BE2C (cell line): ENCODE measurements around the gene TRIM15.
"Not testable (repeated sequence)": the region's sequence is repeated elsewhere in the genome, so short reads cannot be mapped to it uniquely, and the experiment has no call there.

Experiments
- DNase-seq: peaks from one replicate; pipeline ENCODE4 v3.0.0-alpha.2; 2020
- H3K27me3 ChIP-seq: fragments of 250-450 bp; sonication (Bioruptor Pico); 2 replicates; pipeline ENCODE4 v1.5.1; 2020; ENCODE audit warnings: mild to moderate bottlenecking
- H3K36me3 ChIP-seq: fragments of 250-450 bp; sonication (Bioruptor Pico); 2 replicates; pipeline ENCODE4 v1.5.1; 2020; ENCODE audit warnings: mild to moderate bottlenecking
- H3K4me1 ChIP-seq: fragments of 250-450 bp; sonication (Bioruptor Pico); 2 replicates; pipeline ENCODE4 v1.5.1; 2020
- H3K4me3 ChIP-seq: 2 replicates; pipeline ENCODE4 v1.5.1; 2011; ENCODE audit warnings: low read depth, low read length
- H3K9me3 ChIP-seq: fragments of 250-450 bp; sonication (Bioruptor Pico); 2 replicates; pipeline ENCODE4 v1.5.1; 2020
- TF ChIP-seq, protein P1 (sequence below): IDR thresholded peaks from 2 replicates; pipeline ENCODE4 v1.5.1; 2012; ENCODE audit warnings: mild to moderate bottlenecking, low read depth, low read length

Gene TRIM15

DNA sequence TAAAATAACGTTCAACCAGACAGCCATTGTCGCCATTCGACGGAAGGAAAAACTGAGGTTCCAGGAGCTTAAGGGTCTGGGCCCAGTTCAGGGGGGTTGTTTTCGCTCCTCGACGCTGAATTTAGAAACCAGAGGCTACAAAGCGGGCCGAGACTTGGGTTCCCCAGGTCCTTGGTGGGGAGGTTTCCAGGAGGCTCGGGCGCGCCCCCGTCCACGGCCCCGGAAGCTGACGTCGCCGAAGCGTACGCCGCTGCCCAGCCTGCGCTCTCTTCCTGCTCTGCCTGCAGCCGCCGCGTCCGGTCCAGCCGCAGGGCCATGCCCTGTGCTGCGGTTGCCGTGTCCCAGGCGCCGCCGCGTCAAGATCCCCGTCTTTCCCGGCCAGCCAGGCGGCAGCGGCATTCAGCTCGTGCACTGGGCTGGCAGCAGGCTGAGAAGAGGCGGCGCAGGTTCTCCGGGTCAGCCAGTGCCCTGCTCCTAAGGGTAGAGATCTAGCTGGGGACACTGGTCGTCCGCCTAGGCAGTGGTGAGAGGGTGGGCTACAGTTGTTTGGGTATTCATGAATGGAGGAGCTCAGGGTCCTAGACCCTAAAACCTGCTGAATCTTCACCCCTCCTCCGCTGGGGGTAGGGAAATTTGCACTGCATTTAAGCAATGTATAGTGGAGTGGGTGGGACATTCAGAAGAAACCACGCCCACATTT, 50.8 kb downstream of the TRIM15 start:
- Histone ChIP-seq H3K36me3 (no peaks in the 10 kb centered on the region), H3K4me3 (peak overlapping the region; percentile 89), H3K27me3 (no peaks in the 10 kb centered on the region), H3K9me3 (no peaks in the 10 kb centered on the region), H3K4me1 (no peaks in the 10 kb centered on the region; the same call in 1 of the 2 replicates)
- DNase-seq, result peak; percentile 75
- TF ChIP-seq, protein P1, sequence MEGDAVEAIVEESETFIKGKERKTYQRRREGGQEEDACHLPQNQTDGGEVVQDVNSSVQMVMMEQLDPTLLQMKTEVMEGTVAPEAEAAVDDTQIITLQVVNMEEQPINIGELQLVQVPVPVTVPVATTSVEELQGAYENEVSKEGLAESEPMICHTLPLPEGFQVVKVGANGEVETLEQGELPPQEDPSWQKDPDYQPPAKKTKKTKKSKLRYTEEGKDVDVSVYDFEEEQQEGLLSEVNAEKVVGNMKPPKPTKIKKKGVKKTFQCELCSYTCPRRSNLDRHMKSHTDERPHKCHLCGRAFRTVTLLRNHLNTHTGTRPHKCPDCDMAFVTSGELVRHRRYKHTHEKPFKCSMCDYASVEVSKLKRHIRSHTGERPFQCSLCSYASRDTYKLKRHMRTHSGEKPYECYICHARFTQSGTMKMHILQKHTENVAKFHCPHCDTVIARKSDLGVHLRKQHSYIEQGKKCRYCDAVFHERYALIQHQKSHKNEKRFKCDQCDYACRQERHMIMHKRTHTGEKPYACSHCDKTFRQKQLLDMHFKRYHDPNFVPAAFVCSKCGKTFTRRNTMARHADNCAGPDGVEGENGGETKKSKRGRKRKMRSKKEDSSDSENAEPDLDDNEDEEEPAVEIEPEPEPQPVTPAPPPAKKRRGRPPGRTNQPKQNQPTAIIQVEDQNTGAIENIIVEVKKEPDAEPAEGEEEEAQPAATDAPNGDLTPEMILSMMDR, result no peak

DNA sequence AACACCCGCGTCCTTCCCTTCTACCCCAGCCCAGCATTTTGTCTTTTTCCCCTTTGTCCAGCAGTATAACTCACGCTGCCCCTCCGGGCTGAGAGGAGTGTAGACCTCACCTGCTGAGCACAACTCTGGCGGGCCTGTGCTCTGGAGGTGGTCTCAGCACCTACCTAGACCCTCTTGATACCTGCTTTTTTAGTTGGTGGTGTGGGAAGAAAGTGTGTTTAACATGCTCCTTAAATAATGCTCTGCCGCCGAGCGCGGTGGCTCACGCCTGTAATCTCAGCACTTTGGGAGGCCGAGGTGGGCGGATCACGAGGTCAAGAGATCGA, 51.3 kb downstream of the TRIM15 start:
- Histone ChIP-seq H3K4me1 (no peaks in the 10 kb centered on the region; the same call in 1 of the 2 replicates), H3K27me3 (no peaks in the 10 kb centered on the region), H3K4me3 (peak overlapping the region; percentile 89), H3K9me3 (no peaks in the 10 kb centered on the region), H3K36me3 (no peaks in the 10 kb centered on the region)
- no peak for DNase-seq
- TF ChIP-seq, protein P1, result no peak

DNA sequence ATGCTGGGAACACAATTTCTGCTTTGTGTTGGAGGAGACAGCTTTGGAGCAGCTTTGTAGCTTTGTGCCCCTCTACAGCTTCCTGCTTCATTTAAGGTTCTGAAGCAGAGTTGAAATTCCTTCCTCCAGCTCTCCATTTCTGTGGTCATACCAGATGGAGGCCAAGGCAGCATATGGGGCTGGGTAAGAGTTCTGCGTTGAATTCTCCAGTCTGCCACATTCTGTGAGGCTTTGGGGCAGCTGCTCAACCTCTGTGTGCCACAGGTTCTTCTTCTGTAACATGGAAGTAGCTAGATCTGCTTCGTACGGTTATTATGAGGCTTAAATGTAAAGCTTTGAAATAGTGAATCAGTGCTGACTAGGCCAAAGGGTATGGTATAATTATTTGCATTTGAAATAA, 52.8 kb downstream of the TRIM15 start:
- no peak for DNase-seq
- Histone ChIP-seq H3K4me3 (no peak overlapping the region), H3K4me1 (no peaks in the 10 kb centered on the region; the same call in 1 of the 2 replicates), H3K27me3 (no peaks in the 10 kb centered on the region), H3K36me3 (no peaks in the 10 kb centered on the region), H3K9me3 (no peaks in the 10 kb centered on the region)
- TF ChIP-seq, protein P1, result no peak

DNA sequence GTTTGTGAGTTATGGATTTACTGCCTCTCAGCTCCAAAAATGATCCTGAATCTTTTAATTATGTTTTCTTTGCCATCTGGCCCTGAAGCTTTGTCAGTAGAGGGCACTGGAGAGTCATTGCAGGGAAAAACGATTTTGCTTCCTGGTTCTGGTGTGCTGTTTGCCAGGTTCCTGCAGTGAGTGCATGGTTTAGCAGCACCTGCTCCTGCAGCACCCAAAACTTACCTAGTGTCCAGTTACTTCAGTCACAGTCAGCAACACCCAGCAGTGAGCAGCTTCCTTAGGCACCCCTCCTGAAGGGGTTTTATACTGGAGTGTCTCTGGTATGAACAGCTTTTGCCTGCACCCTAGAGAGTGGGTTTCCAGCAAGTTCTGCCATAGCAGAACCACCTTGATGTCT, 55.9 kb downstream of the TRIM15 start:
- TF ChIP-seq, protein P1, result peak; percentile 96
- no peaks in the 10 kb centered on the region for H3K36me3 ChIP-seq
- no peaks in the 10 kb centered on the region for H3K4me1 ChIP-seq
- DNase-seq, result peak; percentile 58
- no peaks in the 10 kb centered on the region for H3K27me3 ChIP-seq
- H3K9me3 ChIP-seq, result no peaks in the 10 kb centered on the region
- H3K4me3 ChIP-seq, result no peak overlapping the region

DNA sequence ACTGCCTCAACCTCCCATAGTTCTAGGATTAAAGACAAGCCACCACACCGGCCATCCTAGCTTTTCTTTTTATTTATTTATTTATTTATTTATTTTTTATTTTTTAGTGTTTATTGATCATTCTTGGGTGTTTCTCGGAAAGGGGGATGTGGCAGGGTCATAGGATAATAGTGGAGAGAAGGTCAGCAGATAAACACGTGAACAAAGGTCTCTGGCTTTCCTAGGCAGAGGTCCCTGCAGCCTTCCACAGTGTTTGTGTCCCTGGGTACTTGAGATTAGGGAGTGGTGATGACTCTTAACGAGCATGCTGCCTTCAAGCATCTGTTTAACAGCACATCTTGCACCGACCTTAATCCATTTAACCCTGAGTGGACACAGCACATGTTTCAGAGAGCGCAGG, 58.0 kb downstream of the TRIM15 start:
- H3K4me3 ChIP-seq, H3K36me3 ChIP-seq, H3K27me3 ChIP-seq, DNase-seq, H3K4me1 ChIP-seq, H3K9me3 ChIP-seq: not testable (repeated sequence)

DNA sequence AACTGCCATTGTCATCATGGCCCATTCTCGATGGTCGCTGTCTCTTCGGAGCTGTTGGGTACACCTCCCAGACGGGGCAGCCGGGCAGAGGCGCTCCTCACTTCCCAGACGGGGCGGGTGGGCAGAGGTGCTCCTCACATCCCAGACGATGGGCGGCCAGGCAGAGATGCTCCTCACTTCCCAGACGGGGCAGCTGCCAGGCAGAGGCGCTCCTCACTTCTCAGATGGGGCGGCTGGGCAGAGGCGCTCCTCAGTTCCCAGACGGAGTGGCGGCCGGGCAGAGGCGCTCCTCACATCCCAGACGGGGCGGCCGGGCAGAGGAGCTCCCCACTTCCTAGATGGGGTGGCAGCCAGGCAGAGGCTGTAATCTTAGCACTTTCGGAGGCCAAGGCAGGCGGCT, 58.6 kb downstream of the TRIM15 start:
- not testable (repeated sequence) for H3K4me1 ChIP-seq, DNase-seq, H3K4me3 ChIP-seq, H3K27me3 ChIP-seq, H3K9me3 ChIP-seq, H3K36me3 ChIP-seq
